NCI-H460 (cell line): ENCODE results near the gene TMEM59. TPM values are rescaled to one million over a fixed set of nuclear protein-coding genes. Genes with fewer than 3 reads are reported as not detected.

Experiments used
- DNase-seq: peaks from one replicate; pipeline ENCODE4 v3.0.0-alpha.2; 2016; ENCODE audit warnings: low read depth; ENCODE audit errors: extremely low read depth
- small RNA-seq, 2 experiments: library from RNA; depleted of rRNA; stranded (forward); fragments of <200 nt; gene quantifications; one replicate each; pipeline ENCODE3, GENCODE V24; 2014
- total RNA-seq: library from RNA; depleted of rRNA; stranded (reverse); fragments of >200 nt; shearing (Covaris generic); gene quantifications from 2 replicates; pipeline ENCODE4 v1.2.3, GENCODE V29; 2014; rRNA removed

The TMEM59 gene
- total RNA-seq, 1 experiment from 2014 or later, result 161 TPM

DNA sequence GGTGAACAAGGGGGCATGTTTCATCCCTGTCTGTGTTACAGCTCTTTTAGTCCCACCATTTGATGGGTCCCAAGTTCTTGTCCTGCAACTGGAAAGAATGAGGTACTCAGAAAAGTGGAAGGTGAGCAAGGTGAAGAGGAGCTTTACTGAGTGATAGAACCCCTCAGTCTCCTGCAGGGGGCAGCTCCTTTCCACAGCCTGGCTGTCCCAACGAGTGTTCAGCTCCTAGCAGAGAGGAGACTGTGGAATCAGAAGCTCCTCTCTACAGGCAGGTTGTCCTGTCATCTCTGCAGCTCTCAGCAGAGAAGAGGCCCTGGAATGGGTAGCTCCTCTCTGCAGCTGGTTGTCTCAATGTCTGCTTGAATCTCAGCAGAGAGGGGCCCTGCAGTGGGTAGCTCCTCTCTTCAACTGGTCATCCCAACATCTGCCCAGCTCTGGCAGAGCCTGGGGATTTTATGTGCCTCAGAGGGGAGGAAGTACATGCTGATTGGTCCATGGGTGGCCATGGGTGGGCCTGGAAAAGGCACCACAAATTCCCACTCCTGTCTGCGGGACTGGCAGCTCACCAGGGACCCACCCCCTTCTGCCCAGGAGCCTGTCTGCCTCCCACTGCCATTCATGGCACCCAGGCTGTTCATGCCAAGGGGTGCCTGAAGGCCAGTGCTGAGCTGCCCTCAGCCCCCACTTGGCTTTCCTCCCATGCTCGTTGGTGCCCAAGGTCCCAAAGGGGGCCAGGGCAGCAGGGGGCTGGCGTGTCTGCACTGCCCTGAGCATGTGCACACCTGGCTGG, 60.7 kb downstream of the TMEM59 start:
- DNase-seq, result no peak

DNA sequence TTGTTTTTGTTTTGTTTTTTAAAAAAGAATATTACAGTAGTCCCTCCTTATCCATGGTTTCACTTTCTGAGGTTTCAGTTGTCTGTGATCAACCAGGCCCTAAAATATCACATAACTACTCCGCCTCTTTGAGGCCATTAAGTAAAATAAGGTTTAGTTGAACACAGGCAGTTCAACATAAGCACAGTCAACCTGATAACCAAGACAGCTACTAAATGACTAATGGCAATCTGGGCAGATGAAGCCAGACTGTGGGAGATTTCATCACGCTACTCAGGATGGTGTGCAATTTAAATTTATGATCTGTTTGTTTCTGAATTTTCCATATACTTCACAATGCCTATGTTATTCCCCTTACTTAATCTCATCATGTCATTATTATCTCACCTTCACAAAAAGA, 65.1 kb downstream of the TMEM59 start:
- no peak for DNase-seq

DNA sequence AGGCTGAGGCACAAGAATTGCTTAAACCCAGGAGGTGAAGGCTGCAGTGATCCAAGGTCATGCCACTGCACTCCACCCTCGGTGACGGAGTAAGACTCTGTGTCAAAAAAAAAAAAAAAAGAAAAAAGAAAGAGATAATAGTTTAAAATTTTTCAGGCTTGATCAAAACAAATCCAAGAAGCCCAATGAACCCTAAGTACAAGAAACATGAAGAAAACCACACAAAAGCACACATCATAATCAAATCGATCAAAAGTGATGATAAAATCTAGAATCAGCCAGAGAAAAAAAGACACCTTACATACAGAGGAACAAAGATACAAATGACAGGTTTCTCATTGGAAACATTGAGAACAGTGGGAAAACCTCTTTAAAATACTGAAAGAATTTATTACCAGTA, 66.5 kb downstream of the TMEM59 start:
- DNase-seq, result no peak

DNA sequence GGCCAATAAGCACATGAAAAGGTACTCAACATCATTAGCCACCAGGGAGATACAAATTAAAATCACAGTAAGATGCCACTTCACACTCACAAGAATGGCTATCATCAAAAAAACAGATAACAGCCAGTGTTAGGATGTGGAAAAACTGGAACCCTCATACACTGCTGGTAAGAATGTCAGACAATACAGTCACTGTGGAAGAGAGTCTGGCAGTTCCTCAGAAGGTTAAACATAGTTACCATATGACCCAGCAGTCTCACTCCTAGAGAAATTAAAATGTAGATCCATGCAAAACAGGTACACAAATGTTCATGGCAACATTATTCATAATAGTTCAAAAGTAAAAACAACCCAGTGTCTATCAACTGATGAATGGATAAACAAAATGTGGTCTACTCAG, 68.3 kb downstream of the TMEM59 start:
- DNase-seq, result no peak

DNA sequence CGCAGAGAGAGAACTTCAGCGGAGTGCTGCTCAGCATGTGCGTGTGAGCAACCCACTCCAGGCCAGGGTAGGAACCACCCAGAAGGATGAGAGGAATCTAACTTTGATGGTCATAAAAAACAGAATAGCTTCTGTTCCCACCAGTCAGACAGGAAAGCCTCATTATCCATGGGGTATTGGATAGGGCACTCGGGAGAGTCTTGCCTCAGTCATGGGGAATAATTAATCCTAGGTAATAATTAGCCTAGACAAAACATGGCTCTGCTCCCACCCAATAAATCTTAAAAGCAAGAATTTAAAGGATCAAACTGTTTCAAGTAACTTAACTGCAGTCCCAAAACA, 70.3 kb downstream of the TMEM59 start:
- no peak for DNase-seq

DNA sequence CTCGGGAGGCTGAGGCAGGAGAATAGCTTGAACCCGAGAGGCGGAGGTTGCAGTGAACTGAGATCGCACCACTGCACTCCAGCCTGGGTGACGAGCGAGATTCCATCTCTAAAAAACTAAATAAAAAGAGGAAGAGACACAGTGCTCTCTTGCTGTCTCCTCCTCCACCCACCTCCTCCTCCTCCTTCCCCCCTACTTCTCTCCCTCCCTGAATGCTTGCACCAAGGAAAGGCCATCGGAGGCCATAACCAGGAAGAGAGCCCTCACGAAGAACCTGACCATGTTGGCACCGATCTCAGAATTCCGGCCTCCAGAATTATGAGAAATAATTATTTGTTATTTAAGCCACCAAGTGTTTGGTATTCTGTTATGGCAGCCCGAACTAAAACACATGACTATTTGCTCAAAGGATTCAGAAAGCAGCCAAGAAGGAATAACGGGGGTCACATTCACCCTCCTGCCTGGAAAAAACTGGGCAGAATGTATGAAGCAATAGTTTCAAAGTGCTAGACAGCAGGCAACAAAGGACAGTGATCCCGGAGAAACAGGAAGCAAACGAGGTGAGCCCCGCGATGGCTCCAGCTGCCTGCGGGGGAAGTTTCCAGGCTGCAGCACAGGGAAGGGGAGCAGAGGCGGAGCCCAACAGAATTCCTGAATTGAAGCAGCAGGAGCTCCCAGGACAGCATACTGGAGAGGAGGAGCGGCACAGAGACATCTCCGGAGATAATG, 70.8 kb downstream of the TMEM59 start:
- no peak for DNase-seq

DNA sequence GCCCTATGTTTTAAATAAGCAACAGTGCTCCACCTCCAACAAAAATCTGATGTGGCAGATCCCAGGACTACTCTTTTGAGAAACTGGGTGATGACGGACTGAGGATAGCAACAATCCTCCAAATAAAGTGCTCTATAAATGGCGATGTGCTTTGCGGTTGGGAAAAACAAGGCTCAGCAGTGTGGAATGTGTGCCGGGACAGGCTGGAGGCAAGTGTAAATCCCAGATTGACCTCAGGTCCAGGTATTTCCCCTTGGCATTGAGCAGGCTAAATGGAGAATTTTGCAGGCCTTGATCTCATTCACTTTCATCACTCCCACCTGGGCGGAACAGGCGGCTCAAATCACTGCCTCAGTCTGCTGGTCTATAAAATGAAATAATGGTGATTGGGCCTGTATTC, 71.8 kb downstream of the TMEM59 start:
- no peak for DNase-seq

DNA sequence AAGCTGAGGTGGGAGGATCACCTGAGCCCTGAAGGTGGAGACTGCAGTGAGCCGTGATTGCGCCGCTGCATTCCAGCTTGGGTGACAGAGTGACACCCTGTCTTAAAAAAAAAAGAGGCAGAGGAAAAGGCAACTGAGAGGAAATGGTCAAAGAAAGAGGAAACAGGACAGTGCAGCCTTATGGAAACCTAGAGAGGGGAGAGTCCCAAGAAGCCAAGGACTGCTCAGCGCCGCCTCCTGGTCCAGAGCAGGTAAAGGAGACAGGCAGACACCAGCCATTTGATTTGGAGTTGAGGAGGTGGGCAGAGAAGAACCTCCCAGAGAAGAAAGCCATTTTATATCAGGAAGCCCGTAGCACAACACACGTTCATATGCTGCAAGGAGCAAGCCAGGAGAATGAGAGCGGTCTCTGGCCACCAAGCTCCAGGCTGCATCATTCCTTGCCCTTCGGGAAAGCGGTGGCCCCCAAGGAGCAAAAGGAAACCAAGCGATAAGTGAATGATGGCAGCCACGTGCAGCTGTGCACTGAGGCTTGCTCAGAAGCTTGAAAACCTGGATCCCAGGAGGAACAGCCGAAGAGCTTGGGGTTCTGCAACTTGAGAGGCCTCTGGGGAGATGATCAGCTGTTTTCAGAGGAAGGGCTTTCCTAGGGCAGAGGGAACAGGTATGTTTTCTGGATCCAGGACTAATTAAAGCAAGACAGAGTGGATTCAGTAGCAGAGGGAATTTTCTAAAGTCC, 73.1 kb downstream of the TMEM59 start:
- DNase-seq, result no peak

Small RNA genes lying within 50 kb of the gene (small RNA-seq; reads per million reads assigned to genes)
- gene AL353898.1 (0 reads per million in 2 experiments), gene AL353898.2 (0 reads per million in 2 experiments)

Other genes with a start within 250 kb of the TMEM59 start
- 47.9 and 51.0 TPM in 2 replicates for gene NDC1, start 214.9 kb downstream of the TMEM59 start, total RNA-seq
- 13.2 and 17.5 TPM in 2 replicates for gene YIPF1, start 163.4 kb downstream of the TMEM59 start, total RNA-seq
- not detected in 2 replicates for gene DIO1, start 159.0 kb downstream of the TMEM59 start, total RNA-seq
- gene IFT25, start 107.5 kb downstream of the TMEM59 start, total RNA-seq, result 25.9 and 32.6 TPM in 2 replicates
- 17.6 and 18.3 TPM in 2 replicates for gene LRRC42, start 106.9 kb downstream of the TMEM59 start, total RNA-seq
- 0.52 TPM in 1 of 2 replicates, not detected in the other for gene LDLRAD1, start 35.0 kb downstream of the TMEM59 start, total RNA-seq
- gene TCEANC2, start 404 bp upstream of the TMEM59 start, total RNA-seq, result 2.0 and 2.3 TPM in 2 replicates
- gene CDCP2, start 99.8 kb upstream of the TMEM59 start, total RNA-seq, result not detected in 2 replicates
- gene CYB5RL, start 146.8 kb upstream of the TMEM59 start, total RNA-seq, result 2.8 and 3.2 TPM in 2 replicates
- gene MRPL37, start 147.0 kb upstream of the TMEM59 start, total RNA-seq, result 152 and 175 TPM in 2 replicates